Memory B cell (primary cell): Measurements from ENCODE around the gene B3GAT3.
"Not testable (repeated sequence)": the region's sequence is repeated elsewhere in the genome, so short reads cannot be mapped to it uniquely, and the experiment has no call there.

Experiments
- ATAC-seq: fragments of 150-1000 bp; cut with Tn5 transposase; 2 replicates; pipeline ENCODE4 v1.10.0; 2021; ENCODE audit warnings: low read depth, mild to moderate bottlenecking, moderate library complexity
- DNase-seq, 2 donors: peaks; one replicate each; pipeline ENCODE4 v3.0.0; 2022; ENCODE audit warnings: low spot score in 2 of 2
- H3K27ac Mint-ChIP-seq: one replicate; pipeline ENCODE4 v1.8.0; 2022; ENCODE audit warnings: mild to moderate bottlenecking, moderate library complexity, mixed read lengths
- H3K27me3 Mint-ChIP-seq: one replicate; pipeline ENCODE4 v1.8.0; 2022; ENCODE audit warnings: mixed read lengths
- H3K36me3 Mint-ChIP-seq: one replicate; pipeline ENCODE4 v1.8.0; 2022; ENCODE audit warnings: mild to moderate bottlenecking, mixed read lengths
- H3K4me1 Mint-ChIP-seq: one replicate; pipeline ENCODE4 v1.8.0; 2022; ENCODE audit warnings: mixed read lengths
- H3K4me3 Mint-ChIP-seq: one replicate; pipeline ENCODE4 v1.8.0; 2022; ENCODE audit warnings: mild to moderate bottlenecking, moderate library complexity, mixed read lengths
- H3K9me3 Mint-ChIP-seq: one replicate; pipeline ENCODE4 v1.8.0; 2022; ENCODE audit warnings: mixed read lengths

B3GAT3 gene

GRCh38 chr11:62650283-62650682, 28.5 kb upstream of the B3GAT3 start:
- not testable (repeated sequence) for H3K4me3 Mint-ChIP-seq
- H3K4me1 Mint-ChIP-seq, result peaks cover 20% of the 10 kb centered on the region

GRCh38 chr11:62649486-62649885, 27.7 kb upstream of the B3GAT3 start:
- Mint-ChIP-seq H3K27ac (no peak overlapping the region), H3K4me1 (peaks cover 23% of the 10 kb centered on the region), H3K36me3 (no peaks in the 10 kb centered on the region), H3K9me3 (no peaks in the 10 kb centered on the region), H3K27me3 (no peaks in the 10 kb centered on the region), H3K4me3 (no peak overlapping the region)
- ATAC-seq (no peak), DNase-seq (no peak)

More at GRCh38 chr11:62650283-62650682, 28.5 kb upstream of the B3GAT3 start:
- not testable (repeated sequence) for ATAC-seq, H3K36me3 Mint-ChIP-seq, H3K9me3 Mint-ChIP-seq, H3K27ac Mint-ChIP-seq, DNase-seq, H3K27me3 Mint-ChIP-seq

GRCh38 chr11:62648967-62649364, 27.2 kb upstream of the B3GAT3 start:
- Mint-ChIP-seq H3K9me3 (no peaks in the 10 kb centered on the region), H3K4me3 (no peak overlapping the region), H3K27ac (no peak overlapping the region), H3K27me3 (no peaks in the 10 kb centered on the region), H3K36me3 (no peaks in the 10 kb centered on the region), H3K4me1 (peaks cover 23% of the 10 kb centered on the region)
- no peak for DNase-seq
- no peak for ATAC-seq

GRCh38 chr11:62648185-62648966, 26.6 kb upstream of the B3GAT3 start:
- peaks cover 20% of the 10 kb centered on the region for H3K4me1 Mint-ChIP-seq
- no peaks in the 10 kb centered on the region for H3K9me3 Mint-ChIP-seq
- DNase-seq, result no peak
- H3K4me3 Mint-ChIP-seq, result no peak overlapping the region
- no peak for ATAC-seq
- H3K27me3 Mint-ChIP-seq, result no peaks in the 10 kb centered on the region
- no peak overlapping the region for H3K27ac Mint-ChIP-seq
- H3K36me3 Mint-ChIP-seq, result no peaks in the 10 kb centered on the region

GRCh38 chr11:62647609-62648005, 25.8 kb upstream of the B3GAT3 start:
- Mint-ChIP-seq H3K4me1 (peaks cover 19% of the 10 kb centered on the region), H3K27ac (no peak overlapping the region), H3K9me3 (no peaks in the 10 kb centered on the region), H3K27me3 (no peaks in the 10 kb centered on the region), H3K4me3 (no peak overlapping the region), H3K36me3 (no peaks in the 10 kb centered on the region)
- DNase-seq (no peak), ATAC-seq (no peak)

DNA sequence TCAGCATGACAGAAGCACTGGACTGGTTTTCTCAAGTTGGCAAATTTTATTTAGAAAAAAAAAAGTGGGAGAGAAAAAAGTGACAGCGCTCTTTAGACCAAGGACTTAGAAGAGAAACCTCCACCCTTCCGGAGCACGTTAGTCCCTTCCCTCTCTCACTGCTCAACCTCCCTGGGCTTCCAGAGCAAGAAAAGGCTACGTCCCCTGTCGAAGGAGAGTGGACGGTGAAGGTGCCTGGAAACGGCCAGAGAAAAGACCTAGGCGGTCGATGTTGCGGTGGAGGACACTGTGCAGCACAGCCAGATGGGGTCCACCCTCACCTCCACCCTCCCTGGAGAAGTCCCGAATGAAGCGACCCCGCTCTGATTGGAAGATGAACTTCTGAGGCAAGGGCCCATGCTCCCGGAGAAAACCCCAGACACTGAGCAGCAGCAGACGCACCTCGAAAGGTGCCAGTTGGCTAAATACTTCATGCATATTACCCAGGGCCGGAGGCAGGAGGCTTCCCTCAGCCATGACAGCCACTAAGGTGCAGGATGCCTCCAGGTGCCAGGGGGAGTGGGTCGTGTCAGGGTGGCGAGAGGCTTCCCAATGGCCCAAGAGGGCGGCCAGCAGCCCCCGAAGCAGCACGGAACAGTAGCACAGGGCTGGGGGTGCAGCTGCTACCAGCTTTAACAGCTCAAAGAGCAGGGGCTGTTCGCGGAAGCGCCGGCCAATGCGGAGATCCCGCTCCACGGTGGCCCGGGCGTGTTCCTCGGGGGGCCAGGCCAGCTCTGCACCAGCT, 25.2 kb upstream of the B3GAT3 start:
- ATAC-seq (no peak), DNase-seq (no peak)
- peaks cover 15% of the 10 kb centered on the region for H3K4me1 Mint-ChIP-seq
- no peaks in the 10 kb centered on the region for H3K36me3 Mint-ChIP-seq
- peak overlapping the region; percentile 90 for H3K4me3 Mint-ChIP-seq
- no peaks in the 10 kb centered on the region for H3K9me3 Mint-ChIP-seq
- H3K27me3 Mint-ChIP-seq, result no peaks in the 10 kb centered on the region
- peak overlapping the region; percentile 88 for H3K27ac Mint-ChIP-seq

DNA sequence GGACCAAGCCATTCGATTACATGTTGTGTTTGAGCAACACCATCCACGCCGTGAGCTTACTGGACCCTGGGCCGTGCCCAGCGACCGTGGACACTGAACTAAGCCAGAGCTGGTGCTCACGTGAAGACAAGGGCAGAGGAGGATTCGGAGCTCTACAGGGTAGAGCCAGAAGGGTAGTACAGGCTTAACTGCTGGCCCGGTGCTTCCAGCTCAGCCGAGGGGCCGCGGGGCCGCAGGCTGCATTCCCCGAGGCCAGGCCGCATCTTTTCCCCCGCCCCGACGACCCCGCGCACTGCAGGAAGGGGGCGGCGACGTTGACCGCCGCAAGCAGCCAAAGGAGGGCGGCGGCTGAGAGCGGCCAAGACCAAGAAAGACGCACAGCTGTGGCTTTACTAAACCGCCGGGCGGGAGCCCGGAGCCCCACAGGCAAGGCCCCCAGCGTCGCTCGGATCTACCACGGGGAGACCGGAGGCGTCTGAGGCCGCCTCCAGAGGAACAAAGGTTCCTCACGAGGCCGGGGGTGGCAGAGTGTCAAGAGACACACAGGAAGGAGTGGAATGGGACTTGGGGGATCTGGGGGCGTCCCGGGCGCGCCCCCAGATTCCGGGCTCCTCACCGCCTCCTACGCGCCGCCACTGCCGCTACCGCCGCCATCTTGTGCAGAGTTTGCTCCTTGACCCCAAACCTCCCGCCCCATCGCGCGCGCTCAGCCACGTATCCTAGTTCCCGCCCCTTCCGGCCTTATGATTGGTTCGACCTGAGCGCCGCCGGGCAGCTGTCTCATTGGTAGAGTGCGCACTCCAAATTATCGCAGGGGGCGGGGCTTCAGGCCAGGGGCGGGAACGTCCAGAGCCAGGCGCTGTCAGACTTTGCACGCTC, 24.4 kb upstream of the B3GAT3 start, which contains the start of gene GANAB:
TSS of gene GANAB (minus strand) at position 668 of the 879 bp plus-strand sequence. CDS start at position 654, 14 bp downstream.
- peaks cover 11% of the 10 kb centered on the region for H3K4me1 Mint-ChIP-seq
- peak within 1 kb of the TSS; percentile 88 for H3K27ac Mint-ChIP-seq
- H3K4me3 Mint-ChIP-seq, result peak within 1 kb of the TSS; percentile 90
- no peaks in the 10 kb centered on the region for H3K27me3 Mint-ChIP-seq
- DNase-seq, result peak; percentile 87 to 96
- H3K9me3 Mint-ChIP-seq, result no peaks in the 10 kb centered on the region
- ATAC-seq, result peak; percentile 99
- H3K36me3 Mint-ChIP-seq, result no peaks in the 10 kb centered on the region

DNA sequence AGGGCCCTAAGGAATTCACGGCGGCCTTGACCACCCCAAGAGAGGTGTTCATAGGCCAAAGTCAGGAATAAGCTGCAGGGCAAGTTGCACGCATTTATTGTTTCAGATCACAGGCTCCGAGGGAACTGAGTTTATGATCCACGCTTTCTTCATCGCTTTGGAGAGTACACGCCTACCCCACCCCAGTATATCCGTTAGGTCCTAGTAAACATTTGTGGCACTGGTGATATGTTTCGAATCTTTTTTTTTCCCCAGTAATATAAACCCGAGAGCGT, 23.8 kb upstream of the B3GAT3 start:
- Mint-ChIP-seq H3K27me3 (no peaks in the 10 kb centered on the region), H3K4me3 (peak overlapping the region; percentile 90), H3K27ac (peak overlapping the region; percentile 88), H3K36me3 (no peaks in the 10 kb centered on the region), H3K4me1 (peaks cover 9% of the 10 kb centered on the region), H3K9me3 (no peaks in the 10 kb centered on the region)
- no peak for ATAC-seq
- no peak for DNase-seq

GRCh38 chr11:62644220-62644619, 22.4 kb upstream of the B3GAT3 start:
- H3K27ac Mint-ChIP-seq, result peak overlapping the region; percentile 58
- H3K9me3 Mint-ChIP-seq, result no peaks in the 10 kb centered on the region
- peak overlapping the region; percentile 21 for H3K4me3 Mint-ChIP-seq
- no peak for DNase-seq
- no peaks in the 10 kb centered on the region for H3K27me3 Mint-ChIP-seq
- peaks cover 5% of the 10 kb centered on the region for H3K36me3 Mint-ChIP-seq
- peaks cover 12% of the 10 kb centered on the region for H3K4me1 Mint-ChIP-seq
- no peak for ATAC-seq

GRCh38 chr11:62632492-62632891, 10.7 kb upstream of the B3GAT3 start:
- Mint-ChIP-seq H3K27ac (no peak overlapping the region), H3K4me1 (peaks cover 5% of the 10 kb centered on the region), H3K4me3 (no peak overlapping the region), H3K27me3 (no peaks in the 10 kb centered on the region), H3K9me3 (no peaks in the 10 kb centered on the region), H3K36me3 (peaks cover 51% of the 10 kb centered on the region)
- no peak for DNase-seq
- no peak for ATAC-seq

DNA sequence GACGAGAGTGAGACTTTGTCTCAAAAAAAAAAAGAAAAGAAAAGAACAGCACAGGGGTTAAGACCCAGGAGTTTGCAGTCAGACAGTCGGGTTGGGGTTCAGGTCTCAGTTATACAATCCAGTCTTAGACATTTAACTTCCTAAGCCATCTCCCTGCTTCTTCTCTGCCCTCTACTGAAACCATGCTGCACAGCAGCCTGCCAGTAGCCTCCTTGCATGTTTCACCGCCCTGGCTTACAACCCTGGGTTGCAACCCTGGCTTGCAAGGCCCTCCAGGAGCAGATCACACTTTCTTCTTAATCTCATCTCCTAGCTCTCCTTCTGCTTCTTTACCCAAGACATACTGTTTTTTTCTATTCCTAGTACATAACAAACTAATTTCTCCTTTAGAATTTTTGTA, 5.9 kb upstream of the B3GAT3 start:
- no peaks in the 10 kb centered on the region for H3K27me3 Mint-ChIP-seq

GRCh38 chr11:62622476-62623089, 797 bp upstream of the B3GAT3 start:
- no peak for ATAC-seq
- Mint-ChIP-seq H3K4me3 (peak overlapping the region; percentile 84), H3K27me3 (no peaks in the 10 kb centered on the region), H3K27ac (peak overlapping the region; percentile 93), H3K4me1 (peaks cover 10% of the 10 kb centered on the region), H3K36me3 (peaks cover 17% of the 10 kb centered on the region), H3K9me3 (no peaks in the 10 kb centered on the region)
- DNase-seq, result no peak

More for the DNA sequence above, 5.9 kb upstream of the B3GAT3 start:
- DNase-seq (no peak), ATAC-seq (no peak)
- Mint-ChIP-seq H3K27ac (no peak overlapping the region), H3K4me3 (no peak overlapping the region), H3K36me3 (peaks cover 48% of the 10 kb centered on the region), H3K9me3 (no peaks in the 10 kb centered on the region), H3K4me1 (no peaks in the 10 kb centered on the region)

DNA sequence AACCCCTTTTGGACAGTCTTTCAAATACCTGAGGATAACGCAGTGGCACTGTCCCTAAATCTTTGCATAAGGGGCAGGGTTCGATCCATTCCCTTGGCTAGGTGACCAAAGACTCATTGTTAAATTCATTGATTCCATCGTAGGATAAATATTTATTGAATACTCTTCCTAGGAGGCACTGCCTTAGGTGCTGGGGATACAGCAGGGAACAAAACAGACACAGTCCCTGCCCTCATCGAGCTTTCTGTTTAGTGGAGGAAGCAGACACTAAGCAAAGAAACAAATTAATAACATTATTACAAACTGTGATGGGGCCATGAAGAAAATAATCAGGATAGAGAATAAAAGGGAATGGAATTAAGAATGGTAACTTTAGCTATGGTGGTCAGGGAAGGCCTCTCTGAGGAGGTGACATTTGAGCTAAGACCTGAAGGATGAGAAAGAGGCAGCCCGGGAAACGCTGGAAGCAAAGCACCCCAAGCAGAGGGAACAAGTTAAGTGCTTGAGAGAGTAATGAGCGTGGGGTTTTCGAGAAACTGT, 689 bp downstream of the B3GAT3 start:
- H3K27ac Mint-ChIP-seq, result peak overlapping the region; percentile 93
- peak overlapping the region; percentile 86 for H3K4me3 Mint-ChIP-seq
- peaks cover 10% of the 10 kb centered on the region for H3K4me1 Mint-ChIP-seq

More for the DNA sequence above, 689 bp downstream of the B3GAT3 start:
- Mint-ChIP-seq H3K9me3 (no peaks in the 10 kb centered on the region), H3K27me3 (no peaks in the 10 kb centered on the region), H3K36me3 (peaks cover 10% of the 10 kb centered on the region)
- DNase-seq, result no peak
- no peak for ATAC-seq
